CD4-positive, alpha-beta T cell treated with Interleukin-15 for 4 hours (primary cell): ENCODE data around the gene KATNAL1.
"Not testable (repeated sequence)": the region's sequence is repeated elsewhere in the genome, so short reads cannot be mapped to it uniquely, and the experiment has no call there.

Experiments
- DNase-seq: peaks from one replicate; pipeline ENCODE4 v3.0.0-alpha.2; 2020; ENCODE audit warnings: low spot score

KATNAL1 gene

DNA sequence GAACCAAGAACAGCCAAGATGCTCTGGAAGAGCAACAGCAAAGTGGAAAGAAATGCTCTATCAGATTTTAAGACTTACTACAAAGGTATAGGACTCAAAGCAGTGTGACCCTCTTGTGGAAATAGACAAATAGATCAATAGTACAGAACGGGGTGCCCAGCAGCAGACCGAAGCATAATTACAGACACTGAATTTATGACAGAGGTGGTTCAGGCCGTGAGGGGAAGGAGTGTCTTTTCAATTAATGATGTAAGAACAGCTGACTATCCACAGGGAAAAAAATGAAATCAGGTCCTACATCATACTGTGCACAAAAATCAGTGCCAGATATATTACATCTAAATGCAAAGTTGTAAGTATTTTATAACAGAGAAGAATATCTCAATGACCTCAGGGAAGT lies 95.6 kb downstream of the KATNAL1 start:
- no peak for DNase-seq

DNA sequence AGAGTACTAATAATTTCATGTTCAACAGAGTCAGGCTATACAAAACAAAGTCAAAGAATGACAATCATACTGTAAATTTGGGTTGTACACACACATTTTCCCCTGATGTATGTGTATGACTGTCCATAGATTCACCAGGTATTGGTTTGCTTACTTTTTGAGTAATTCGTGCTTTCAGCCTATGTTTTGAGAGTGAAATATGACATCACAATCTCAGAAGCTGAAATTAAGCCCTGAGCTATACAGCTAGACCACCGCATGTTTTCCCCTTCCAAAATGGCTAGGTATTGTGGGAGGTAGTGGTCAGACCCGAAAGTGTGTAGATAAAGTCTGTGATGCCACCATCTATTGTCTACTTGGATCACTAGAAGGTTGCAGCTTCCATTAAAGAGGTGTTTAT lies 102.8 kb downstream of the KATNAL1 start:
- no peak for DNase-seq

DNA sequence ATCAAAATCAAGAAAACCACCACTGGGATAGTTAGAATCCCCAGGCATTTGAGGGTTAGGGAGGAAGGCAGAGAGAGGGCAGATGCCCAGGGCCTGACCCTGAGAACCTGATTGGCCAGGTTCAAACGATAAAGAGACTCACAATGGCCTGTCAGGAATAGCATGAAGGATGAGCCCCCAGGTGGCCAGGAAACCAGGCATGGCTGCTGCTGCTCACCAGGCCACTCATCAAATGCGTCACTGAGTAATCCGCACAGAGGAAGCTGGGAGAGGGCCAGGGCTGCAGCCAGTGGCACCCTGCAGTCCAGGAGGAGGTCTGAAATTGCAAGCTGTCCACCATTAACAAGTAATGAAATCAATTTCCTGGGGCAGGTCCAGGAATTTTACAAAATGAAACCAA lies 111.3 kb downstream of the KATNAL1 start:
- DNase-seq: no peak

DNA sequence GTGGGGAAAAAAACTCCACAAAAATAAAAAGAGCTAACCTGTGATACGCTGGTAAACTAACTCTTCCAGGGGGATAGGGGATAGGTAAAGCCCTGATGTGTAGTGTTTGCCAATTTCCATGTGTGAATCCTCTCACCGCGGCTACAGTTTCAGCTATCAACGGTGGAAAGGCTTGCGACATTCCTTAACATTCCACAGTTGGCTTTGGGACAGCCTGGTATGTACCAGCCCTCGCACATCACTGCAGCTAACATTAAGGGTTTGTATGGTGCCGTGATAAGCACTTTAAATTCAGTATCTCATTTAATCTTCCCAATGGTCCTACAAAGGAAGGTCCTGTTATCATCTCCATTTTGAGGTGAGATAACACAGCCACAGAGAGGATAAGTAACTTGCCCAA lies 112.4 kb downstream of the KATNAL1 start:
- DNase-seq: no peak

DNA sequence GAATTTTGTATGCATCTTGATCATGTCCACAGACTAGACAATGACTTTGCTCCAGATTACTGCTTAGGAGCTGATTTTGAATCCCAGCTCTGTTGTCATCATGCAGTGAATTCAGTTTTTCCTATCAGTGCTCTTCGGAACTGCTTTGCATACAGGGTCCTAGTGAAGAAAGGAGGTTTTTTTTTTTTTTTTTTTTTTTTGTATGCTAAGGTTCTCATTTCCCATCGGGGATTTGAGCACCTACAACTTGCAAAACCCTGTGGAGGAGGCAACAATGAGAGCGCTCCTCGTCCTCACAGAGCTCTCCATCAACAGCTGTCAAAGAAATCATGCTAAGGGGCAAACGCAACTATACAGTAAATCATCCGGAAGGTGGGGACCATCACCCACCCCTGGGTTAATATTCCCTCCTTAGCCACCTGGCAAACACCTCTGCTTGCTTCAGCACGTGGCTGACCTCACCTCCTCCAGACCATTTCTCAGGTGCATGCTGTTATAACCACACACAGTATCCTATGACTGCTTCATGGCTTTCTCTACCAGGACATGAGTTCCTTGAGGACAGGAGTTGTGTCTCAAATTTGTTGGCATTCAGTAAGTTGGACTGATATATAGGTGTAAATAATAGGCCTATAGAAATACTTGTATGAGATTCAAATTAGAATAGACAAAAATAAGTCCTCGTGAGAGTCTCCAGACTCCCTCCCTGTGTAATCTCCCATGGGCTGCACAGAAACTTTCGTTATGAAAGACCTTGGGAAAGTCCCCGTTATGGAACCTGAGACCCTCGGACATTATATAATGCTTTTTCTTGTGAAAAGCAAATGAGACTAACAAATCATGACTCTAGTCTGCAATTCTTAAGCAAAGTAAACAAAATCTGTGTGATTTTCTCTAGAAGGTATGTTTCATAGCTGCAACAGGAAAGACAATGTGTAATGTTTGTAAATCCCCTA lies 113.8 kb downstream of the KATNAL1 start:
- DNase-seq: no peak

DNA sequence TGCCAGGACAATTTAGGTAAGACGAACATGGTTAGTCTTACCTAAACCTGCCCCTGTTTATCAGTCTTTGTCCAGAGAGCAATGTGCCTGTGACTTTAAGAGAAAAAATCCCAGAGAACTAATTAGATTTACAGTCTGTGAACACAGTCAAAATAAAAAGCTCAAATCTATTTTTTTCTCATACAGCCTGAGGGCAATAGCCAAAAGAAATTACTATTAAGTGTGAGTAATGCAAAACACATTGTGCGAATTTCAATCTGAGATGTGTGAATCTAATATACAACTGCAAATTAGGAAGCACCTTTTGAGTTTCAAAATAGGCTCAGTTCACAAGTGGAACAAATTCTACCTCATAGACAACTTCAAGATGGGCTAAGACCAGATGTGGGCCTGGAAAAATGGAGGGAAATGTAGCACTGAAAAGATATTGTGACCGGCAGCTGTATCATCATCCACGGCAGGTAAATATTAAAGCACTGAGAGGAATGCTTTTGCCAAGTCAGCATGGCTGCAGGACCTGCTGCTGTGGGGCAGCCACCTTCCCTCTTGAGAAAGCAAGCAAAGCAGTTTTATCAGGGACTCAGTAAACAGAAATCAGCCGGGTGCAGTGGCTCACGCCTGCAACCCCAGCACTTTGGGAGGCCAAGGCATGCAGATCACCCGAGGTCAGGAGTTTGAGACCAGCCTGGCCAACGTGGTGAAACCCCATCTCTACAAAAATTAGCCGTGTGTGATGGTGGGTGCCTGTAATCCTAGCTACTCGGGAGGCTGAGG lies 114.8 kb downstream of the KATNAL1 start:
- no peak for DNase-seq

DNA sequence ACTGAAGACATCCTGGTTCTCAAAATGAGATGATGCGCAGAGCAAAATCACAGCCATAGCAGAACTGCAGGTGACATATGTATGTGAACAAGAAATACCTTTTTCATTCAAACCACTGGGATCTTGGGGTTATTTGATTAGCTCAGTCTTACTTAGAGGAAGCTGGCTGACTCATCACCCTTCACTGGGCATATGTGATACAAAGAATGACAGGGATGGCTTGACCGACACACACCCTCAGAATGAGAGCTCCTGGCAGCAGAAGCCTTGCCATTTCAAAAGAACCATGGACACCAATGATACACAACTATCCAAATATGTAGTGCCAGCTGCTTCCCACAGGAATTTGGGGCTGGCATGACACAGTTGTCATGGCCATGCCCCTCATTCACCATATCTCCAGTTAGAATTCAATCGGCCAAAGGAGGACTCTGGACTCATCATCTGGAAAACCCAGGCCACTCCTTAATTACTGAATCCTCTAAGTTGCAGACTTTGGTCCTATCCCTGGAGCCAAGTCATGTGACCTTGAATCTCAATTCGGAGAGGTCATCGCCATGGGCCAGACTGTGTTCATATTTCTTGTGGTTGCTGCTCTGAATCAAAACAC lies 115.8 kb downstream of the KATNAL1 start:
- DNase-seq: no peak

DNA sequence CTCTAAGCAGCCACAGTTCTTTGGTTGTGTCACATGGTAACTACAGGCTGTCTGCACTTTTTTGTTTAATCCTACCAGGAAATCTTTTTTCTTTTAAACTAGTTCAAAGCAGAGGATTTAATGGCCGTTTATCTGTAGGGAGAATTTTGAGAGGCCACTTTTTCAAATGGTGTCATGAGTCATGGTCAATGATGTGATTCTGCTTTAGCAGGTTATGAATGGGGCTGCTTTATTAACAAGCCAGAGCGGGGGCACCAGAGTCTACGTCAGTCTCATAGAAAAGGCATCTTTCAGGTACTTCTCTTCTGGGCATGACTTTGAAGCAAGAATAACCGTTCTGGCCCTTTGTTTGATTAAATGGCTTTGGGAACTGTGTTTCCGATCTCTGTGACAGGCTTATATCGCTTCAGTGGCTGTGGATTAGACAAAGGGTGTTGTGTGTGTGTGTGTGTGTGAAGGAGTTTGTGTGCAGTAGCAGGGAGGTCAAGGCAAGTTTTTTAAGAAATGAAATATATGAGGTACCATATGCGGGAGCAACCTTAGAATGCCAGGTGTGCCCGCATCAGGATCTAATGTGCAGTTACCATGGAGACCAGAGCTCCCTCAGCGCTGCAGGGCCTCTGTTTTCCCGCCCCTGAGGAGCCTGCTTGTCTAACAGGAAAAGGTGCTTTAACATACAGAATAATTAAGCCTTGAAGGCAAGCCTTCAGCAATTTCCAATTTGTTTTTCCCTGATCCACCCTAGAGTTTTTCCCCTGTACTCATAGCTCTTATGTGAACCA lies 120.5 kb downstream of the KATNAL1 start:
- no peak for DNase-seq

DNA sequence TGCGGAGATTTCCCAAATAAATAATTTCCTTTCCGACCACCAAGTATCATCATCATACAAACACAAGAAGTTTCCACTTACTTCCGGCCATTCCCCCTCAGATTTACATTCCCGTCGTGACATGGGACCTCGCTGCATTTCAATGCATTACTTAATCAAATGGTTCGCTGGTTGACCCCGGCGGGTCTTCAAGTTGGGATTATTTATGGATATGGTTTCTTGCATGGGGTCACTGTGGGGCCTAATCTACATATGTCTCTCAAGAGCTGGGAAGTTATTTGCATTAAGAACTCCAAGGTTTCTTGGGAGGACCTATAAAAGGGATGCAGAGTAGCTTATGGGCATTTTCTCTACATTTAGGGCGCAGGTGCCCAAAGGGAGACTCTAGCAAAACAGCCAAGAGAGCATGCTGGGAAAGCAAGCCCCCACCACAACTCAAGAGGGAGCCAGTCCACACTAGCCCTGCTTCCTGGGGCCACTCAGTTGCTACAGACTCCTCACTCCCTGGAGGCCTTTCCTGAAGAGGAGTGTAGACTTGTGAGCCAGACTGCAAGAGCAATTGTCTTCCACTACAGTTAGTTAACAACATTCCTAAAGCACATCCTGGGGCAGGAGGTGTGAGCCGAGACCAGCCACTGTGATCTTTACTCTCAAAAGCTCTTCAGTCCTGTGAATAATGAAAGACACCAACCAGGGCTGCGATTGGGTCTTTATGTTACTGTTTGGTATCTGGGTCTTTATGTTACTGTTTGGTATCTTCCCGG lies 125.3 kb downstream of the KATNAL1 start:
- DNase-seq: no peak

DNA sequence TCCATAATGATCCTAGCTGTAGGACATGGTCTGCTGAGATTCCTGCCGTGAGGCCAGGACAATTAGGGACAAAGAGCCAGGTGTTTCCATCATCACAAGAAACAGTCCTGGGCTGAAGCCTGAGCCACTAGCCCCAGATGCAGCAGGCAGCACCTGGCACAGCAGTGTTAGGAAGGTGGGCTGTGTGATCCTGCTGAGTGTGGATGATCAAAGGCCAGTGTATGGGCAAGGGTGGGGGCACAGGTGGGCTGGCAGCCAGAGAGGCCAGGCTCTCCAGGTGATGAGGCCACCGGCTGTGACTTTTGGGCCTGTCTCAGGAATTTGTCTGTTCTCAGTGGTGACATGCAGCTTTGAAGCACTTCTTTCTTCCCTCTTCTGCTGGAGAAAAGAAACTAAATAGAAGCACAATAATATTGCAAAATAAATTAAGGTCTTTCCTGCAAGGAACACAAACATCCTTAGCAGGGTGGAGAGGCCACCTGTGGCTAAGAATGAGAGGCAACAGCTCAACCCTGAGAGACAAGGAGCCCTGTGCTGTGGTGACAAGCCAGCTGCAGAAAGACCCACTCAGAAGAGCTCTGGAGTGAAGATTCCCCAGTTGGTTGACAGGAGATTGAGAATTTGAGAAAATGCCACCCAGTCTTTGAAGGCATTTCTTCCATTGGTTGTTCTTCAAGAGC lies 127.6 kb downstream of the KATNAL1 start:
- no peak for DNase-seq

DNA sequence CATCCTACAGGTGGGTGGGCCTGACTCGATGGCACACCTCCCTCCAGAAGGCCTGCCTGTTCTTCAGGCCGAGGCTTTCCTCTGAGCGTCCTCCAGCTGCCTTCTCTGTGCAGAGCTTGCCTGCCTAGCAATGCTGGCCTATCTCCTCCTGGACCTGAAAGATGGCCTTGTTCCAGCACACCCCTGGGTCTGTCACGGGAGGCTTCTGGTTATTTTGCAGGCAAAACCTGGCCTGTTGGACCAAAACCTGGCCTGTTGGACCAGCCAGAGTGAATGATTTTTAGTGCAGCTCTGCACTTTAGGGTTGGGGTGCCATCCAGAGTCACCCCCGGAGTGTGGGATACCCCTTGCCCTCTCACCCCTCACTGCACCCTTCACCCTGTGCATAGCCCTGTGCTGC lies 128.4 kb downstream of the KATNAL1 start:
- no peak for DNase-seq

DNA sequence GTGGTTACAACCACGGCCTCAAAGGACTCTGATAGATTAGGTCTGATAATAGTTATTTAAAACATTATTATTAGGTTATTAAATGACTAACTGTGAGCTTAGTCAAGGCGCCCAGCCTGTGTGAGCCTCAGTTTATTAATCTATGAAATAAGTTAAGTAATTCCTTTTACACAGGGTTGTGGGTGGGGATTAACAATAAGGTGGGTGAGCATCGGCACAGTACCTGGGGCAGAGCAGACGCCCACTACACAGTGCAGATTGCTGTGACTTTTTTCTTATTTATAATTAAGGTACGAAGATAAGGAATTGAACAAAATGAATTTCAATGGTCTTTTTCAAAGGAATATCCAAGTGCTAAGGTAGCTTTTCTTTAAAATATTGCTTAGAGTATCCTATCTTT lies 132.2 kb downstream of the KATNAL1 start:
- DNase-seq: no peak

DNA sequence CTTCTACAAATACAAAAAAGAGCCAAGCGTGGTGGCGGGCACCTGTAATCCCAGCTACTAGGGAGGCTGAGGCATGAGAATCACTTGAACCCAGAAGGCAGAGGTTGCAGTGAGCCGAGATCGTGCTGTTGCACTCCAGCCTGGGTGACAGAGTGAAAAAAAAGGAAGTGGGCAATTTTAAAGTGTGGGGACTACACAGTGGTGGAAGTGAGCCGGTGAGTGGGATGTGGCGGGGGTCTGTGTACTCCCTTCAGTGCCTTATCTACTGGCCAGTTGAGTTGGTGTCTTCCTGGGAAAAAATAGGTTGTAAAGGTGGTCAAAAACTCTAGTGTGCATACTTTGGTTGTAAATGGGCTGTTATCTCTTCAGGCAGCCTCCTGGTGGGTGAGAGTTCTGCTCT lies 133.1 kb downstream of the KATNAL1 start:
- not testable (repeated sequence) for DNase-seq

DNA sequence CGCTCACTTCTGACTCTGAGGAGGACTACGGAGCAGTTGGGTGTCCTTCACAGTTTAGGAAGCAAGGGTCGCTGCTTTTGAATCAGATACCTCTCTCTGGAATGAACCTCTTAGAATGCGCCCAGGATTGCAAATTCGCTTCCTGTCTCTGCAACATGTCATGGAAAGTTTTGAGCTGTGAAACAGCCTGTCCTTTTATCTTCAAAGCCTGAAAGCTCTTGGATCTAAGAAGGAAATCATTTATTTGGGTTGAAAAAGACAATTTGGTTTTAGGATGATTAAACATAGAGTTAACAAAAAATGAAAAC lies 134.1 kb downstream of the KATNAL1 start:
- DNase-seq: no peak

DNA sequence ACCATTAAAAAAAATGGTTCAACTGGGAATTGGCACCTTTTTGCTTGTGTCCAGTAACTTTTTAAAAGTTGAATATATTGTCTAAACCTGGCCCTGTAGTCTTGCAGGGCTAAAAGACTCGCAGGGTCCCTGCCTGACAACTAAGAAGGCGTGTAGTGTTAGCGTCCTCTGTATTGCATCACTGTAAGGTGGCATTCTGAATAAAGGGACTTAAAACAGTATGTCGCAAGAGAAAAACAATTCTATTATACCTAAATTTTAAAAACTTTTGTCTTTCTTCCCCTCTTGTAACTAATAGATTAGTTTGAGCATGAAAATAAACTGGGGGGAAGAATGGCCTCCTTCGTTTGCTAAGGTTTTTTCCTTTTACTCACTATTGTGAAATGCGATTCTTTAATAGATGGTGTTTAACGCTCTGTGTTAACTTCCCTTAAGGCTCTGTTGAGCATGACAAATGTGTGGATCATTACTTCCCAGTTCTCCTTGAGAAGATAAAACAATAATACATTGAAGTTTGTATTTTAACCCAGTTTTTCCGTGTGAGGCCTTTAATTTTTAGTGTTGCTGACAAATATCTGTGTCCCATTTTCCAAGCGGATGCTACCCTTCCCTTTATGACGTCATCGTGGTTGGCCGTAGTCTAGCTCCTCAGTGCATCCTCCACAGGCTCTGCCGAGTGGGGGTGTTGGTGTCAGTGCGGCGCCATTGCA lies 134.6 kb downstream of the KATNAL1 start:
- no peak for DNase-seq

DNA sequence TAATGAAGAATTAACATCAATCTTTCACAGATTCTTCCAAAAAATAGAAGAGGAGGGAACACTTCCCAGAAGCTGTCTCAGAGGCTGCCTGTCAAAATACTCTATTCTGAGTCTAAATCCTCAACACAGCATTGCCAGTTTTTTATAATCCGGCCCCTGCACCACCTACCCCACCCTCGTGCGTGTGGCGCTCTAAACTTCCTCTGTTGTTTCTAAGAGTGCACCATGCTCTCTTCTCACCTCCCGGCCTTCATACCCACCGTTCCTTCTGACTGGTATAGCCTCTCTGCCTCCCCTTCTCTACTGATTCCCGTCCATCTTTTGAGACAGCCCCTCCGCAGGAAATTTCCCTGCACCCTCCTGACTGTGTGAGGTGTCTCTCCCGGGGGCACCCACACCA lies 136.8 kb downstream of the KATNAL1 start:
- no peak for DNase-seq

DNA sequence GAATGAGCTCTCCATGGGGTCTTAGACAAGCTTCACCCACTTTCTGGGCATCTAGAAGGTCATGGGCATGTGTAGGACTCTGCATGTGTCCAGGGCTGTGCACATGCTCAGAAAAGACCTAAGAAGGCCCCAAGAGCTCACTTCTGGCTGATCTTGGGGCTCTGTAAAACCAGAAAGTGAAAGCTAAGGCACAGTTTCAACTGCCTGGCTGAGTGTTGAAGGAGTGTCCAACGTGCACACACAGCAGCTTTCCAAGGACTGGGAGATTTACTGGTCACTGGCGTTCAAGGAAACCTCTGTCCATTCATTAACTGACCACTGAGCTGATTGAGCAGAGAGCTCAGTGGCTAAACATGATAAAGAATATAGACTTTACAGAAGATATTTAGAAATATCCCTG lies 137.9 kb downstream of the KATNAL1 start:
- no peak for DNase-seq

DNA sequence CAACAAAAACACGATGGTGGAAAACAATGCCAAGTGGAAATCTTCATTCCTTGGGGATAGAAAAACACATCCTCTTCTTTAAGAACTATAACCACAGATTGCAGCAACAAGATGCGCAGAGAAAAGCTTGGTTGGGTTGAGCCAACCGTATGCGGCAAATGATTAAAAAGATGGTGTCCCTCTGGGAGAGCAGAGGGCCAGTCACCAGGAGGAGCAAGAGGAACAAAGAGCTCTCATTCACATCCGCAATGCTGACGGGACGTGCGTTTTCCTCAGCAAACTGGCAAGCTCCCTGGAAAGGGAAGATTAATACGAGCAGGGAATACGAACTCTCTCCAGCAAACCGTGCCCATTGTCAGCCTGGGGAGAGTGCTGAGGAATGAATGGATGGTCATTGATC lies 141.6 kb downstream of the KATNAL1 start:
- no peak for DNase-seq

DNA sequence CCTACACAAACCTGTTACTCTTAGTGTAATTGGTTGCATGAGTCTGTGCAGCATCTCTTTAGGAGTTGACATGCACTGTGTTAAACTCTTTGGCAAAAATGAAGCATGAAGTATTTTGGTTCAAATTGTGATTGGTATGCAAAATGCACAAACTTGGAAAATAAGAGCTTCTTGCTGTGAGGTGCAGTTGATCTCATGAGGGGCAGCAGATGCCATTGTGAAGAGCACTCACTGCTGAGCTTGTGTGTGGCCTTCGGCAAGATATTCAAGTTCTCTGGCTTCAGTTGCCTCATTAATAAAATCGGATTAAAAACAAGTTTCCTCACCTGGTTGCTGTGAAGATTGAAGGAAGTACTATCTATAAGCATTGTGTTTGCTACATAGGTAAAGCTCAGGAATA lies 142.3 kb downstream of the KATNAL1 start:
- no peak for DNase-seq

DNA sequence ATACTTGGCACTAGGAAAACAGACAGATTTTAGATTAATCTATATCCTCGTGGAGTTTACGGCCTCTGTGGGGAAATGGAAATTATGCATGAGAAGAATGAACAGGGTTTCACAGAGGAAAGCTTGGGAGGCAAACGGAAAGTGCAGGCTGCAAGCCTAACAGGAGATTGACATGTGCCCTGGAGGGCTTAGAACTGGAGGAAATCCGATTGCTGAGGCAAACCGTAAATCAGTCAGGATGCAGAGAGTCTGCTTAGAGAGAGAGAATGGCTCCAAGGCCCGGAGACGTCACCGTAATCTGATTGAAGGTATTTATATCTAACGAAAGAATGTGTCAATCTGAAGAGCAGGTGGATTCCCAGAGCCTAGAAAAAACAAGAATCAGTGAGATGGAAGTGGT lies 143.2 kb downstream of the KATNAL1 start:
- DNase-seq: no peak
